A673 (cell line): ENCODE results near the gene L3MBTL1. TPM values are rescaled to one million over a fixed set of nuclear protein-coding genes. Genes with fewer than 3 reads are reported as not detected.

Experiments used
- BruUV-seq: library from RNA; stranded (reverse); fragments of 400-500 nt; replicated peaks from 2 replicates; lab custom pipeline; 2021; lab: Mats Ljungman, UMichigan
- CTCF ChIA-PET: fragments of 300-600 bp; sonication (Branson Sonifier 250); formaldehyde crosslinking; loops from one replicate; lab custom pipeline; 2022; ENCODE audit warnings: antibody characterized with exemption; lab: Charles Lee
- POLR2A ChIA-PET: fragments of 300-600 bp; sonication (Branson Sonifier 250); formaldehyde crosslinking; loops from one replicate; lab custom pipeline; 2022; ENCODE audit warnings: antibody characterized with exemption; ENCODE audit not compliant: low non-redundant PET; lab: Charles Lee
- DNase-seq: peaks from one replicate; pipeline ENCODE4 v3.0.0-alpha.2; 2015; ENCODE audit warnings: low spot score
- H3K27ac ChIP-seq: fragments of 200-600 bp; sonication (generic); 2 replicates; pipeline ENCODE4 v1.5.1; 2016; ENCODE audit warnings: mixed run types, low read depth, mild to moderate bottlenecking, mixed read lengths, antibody characterized with exemption, low read length; ENCODE audit not compliant: poor library complexity, severe bottlenecking
- H3K27me3 ChIP-seq: fragments of 200-600 bp; sonication (generic); replicated peaks from 2 replicates; pipeline ENCODE4 v1.6.1; 2017; ENCODE audit warnings: mixed run types, low read depth, mild to moderate bottlenecking, mixed read lengths, antibody characterized with exemption, low read length; ENCODE audit not compliant: insufficient read depth, poor library complexity
- H3K36me3 ChIP-seq: fragments of 200-600 bp; sonication (generic); 2 replicates; pipeline ENCODE4 v1.6.1; 2016; ENCODE audit warnings: mixed run types, mild to moderate bottlenecking, mixed read lengths, antibody characterized with exemption, low read length; ENCODE audit not compliant: insufficient read depth, poor library complexity, severe bottlenecking
- H3K4me1 ChIP-seq: fragments of 200-600 bp; sonication (generic); 2 replicates; pipeline ENCODE4 v1.6.1; 2017; ENCODE audit warnings: mixed run types, mild to moderate bottlenecking, mixed read lengths, antibody characterized with exemption, low read length; ENCODE audit not compliant: insufficient read depth, poor library complexity, severe bottlenecking
- H3K4me3 ChIP-seq: fragments of 200-600 bp; sonication (generic); 2 replicates; pipeline ENCODE4 v1.5.1; 2016; ENCODE audit warnings: low read depth, mixed run types, mild to moderate bottlenecking, mixed read lengths, low read length; ENCODE audit not compliant: poor library complexity, severe bottlenecking
- H3K9me3 ChIP-seq: fragments of 200-600 bp; sonication (generic); 2 replicates; pipeline ENCODE4 v1.6.1; 2016; ENCODE audit warnings: mixed run types, low read depth, mild to moderate bottlenecking, mixed read lengths, antibody characterized with exemption, low read length; ENCODE audit not compliant: poor library complexity, severe bottlenecking
- EZH2 ChIP-seq: fragments of 200-600 bp; sonication (generic); IDR thresholded peaks from 2 replicates; pipeline ENCODE4 v1.6.1; 2017; ENCODE audit warnings: borderline replicate concordance, low read depth, mild to moderate bottlenecking, mixed read lengths, antibody characterized with exemption, low read length; ENCODE audit not compliant: poor library complexity, severe bottlenecking
- intact Hi-C: fragments of 100-400 bp; cut with micrococcal nuclease; formaldehyde crosslinking; loops from one replicate; pipeline ENCODE4 v1.10.0; 2022; ENCODE audit not compliant: unreplicated experiment
- total RNA-seq: library from RNA; stranded (reverse); gene quantifications from 2 replicates; pipeline ENCODE4 v1.2.3, GENCODE V29; 2021
- TF ChIP-seq, protein P1 (sequence below): fragments of 300-800, 200-600 bp; sonication (generic); conservative IDR thresholded peaks from 2 replicates; pipeline ENCODE4 v1.5.1; 2017; ENCODE audit warnings: low read depth, mild to moderate bottlenecking, antibody characterized with exemption, low read length, moderate library complexity, mixed read lengths

Gene L3MBTL1
- total RNA-seq, 1 experiment from 2014 or later: 8.1 TPM

DNA sequence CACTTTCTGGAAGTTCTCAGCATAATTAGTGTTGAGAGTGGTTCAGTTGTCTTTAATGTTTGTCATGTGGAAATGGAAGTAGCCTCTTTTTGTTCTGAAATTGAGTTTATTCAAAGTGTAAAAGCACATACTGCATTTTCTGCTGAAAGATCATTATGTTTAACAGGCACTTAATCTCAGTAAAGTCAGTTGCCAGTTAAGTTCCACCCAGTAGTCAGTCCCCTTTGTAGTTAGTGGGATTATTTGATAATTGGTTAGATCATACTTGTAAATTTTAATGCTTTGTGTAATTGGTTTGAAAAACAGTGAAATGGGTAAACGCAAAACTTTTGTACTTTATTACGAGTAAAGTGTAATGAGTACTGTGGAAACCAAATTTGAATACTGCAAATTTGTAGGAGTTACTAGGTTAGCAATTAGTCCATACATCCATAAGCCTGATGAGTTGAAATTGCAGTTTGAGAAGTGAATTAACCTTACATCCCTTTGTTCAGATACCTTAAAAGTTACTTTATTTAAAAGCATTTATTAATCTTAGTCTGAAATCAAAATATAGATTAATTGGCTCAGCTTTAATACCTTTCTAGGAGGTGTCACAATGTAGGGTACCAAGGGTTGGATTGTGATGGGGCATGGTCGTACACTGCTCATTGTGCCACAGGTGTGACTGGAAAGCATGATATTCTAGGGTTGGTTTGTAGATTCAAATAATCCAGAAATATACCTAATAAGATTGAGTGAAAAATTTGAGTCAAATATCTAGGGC lies 45.4 kb upstream of the L3MBTL1 start:
- H3K27ac ChIP-seq: no peak overlapping the region
- ChIA-PET CTCF (interaction anchor here (0.5 kb wide), 1 partner anchor 15 kb away, joined by 11 read pairs; no protein-coding TSS in a partner anchor), POLR2A (no interaction called here)
- H3K4me1 ChIP-seq: peaks cover 8% of the 10 kb centered on the region
- intact Hi-C loops: no loop called here
- no peaks in the 10 kb centered on the region for H3K9me3 ChIP-seq
- TF ChIP-seq, protein P1, sequence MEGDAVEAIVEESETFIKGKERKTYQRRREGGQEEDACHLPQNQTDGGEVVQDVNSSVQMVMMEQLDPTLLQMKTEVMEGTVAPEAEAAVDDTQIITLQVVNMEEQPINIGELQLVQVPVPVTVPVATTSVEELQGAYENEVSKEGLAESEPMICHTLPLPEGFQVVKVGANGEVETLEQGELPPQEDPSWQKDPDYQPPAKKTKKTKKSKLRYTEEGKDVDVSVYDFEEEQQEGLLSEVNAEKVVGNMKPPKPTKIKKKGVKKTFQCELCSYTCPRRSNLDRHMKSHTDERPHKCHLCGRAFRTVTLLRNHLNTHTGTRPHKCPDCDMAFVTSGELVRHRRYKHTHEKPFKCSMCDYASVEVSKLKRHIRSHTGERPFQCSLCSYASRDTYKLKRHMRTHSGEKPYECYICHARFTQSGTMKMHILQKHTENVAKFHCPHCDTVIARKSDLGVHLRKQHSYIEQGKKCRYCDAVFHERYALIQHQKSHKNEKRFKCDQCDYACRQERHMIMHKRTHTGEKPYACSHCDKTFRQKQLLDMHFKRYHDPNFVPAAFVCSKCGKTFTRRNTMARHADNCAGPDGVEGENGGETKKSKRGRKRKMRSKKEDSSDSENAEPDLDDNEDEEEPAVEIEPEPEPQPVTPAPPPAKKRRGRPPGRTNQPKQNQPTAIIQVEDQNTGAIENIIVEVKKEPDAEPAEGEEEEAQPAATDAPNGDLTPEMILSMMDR: no peak
- no peak for TF ChIP-seq EZH2
- H3K36me3 ChIP-seq: peaks cover 77% of the 10 kb centered on the region
- H3K27me3 ChIP-seq: no peaks in the 10 kb centered on the region
- DNase-seq: no peak
- H3K4me3 ChIP-seq: no peak overlapping the region
- BruUV-seq: no TSS peak

DNA sequence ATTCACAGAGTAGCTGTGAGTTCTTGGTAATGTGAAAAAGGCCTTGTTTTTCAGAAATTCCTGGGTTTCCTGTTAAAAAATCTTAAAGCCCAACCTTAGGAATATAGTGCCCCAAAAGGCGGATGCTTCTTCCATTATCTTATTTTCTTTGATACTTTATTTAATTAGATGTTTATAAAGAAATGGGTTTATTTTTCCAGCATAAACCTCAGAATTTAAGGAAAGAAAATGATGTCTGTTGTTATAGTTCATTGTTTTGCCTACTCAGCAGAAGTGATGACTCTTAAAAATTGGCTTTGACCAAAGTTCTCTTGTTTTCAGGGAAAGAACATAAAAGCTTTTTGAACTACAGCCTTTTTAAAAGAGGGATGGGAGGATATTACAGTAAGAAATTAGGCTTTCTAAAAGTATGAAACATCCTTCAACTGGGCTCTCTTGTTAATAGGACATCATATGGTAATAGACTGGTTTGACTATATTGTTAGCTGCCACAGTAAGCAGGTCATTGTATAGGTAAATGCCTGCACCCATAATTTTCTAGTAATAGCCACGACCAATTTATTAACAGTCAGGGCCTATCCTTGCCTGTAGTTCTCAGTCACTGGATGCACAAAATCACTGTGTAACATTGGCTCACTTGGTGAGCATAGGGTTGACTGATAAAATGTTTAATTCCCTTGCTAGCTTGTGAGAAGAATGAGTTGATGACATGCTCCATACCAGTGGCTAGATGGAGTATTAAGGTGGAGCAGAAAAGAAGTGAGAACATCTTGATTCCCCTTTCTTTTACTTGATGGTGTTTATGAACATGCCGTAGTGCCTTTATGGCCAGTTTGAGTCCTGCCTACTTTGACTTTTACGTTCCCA lies 44.6 kb upstream of the L3MBTL1 start:
- no peak for DNase-seq
- no peak overlapping the region for H3K4me3 ChIP-seq
- peaks cover 8% of the 10 kb centered on the region for H3K4me1 ChIP-seq
- H3K27ac ChIP-seq: no peak overlapping the region
- H3K27me3 ChIP-seq: no peaks in the 10 kb centered on the region
- ChIA-PET CTCF (no interaction called here), POLR2A (no interaction called here)
- no TSS peak for BruUV-seq
- intact Hi-C loops: no loop called here
- peaks cover 77% of the 10 kb centered on the region for H3K36me3 ChIP-seq
- TF ChIP-seq, protein P1: no peak
- TF ChIP-seq EZH2: no peak
- no peaks in the 10 kb centered on the region for H3K9me3 ChIP-seq

DNA sequence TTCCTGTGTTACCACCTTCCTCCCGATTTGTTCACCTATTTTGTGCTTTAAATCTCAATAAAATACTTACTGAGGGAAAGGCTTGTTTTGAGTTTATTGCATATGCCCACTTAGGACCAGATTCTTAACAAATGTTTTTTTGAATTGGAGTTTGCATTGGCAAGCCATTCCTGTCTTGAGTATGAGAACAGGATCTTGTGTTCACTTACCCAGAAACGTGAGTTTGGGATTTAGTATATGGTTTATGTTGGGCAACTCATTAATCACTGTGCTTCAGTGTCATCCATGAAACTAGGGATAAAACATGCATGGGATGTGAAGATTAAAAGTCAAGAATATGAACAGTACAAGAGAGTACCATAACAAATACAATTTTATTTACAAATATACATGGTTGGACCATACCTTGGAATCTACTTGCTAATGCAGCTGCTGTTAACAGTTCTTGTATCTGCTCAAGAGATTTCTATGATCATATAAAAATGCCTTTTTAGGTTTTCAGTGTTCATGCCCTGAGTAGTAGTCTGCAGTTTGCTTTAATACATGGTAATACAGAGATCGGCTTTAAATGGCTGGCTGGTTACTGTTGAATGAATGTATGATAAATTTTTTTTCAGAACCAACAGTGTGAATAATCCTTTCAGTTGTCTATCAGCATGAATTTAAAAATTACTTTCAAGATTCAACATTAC lies 43.8 kb upstream of the L3MBTL1 start:
- peaks cover 77% of the 10 kb centered on the region for H3K36me3 ChIP-seq
- ChIA-PET POLR2A (no interaction called here), CTCF (no interaction called here)
- H3K27me3 ChIP-seq: no peaks in the 10 kb centered on the region
- H3K4me3 ChIP-seq: no peak overlapping the region
- TF ChIP-seq, protein P1: no peak
- no peak for TF ChIP-seq EZH2
- intact Hi-C loops: no loop called here
- no peaks in the 10 kb centered on the region for H3K9me3 ChIP-seq
- no TSS peak for BruUV-seq
- no peak overlapping the region for H3K27ac ChIP-seq
- no peak for DNase-seq
- H3K4me1 ChIP-seq: peaks cover 8% of the 10 kb centered on the region
